Stimulated activated CD4-positive, alpha-beta T cell treated with anti-CD3 and anti-CD28 coated beads, Interleukin-2, amount 100 ng/mL, for 48 hours (primary cell): ENCODE data around the gene TAAR9.
"Not testable (repeated sequence)": the region's sequence is repeated elsewhere in the genome, so short reads cannot be mapped to it uniquely, and the experiment has no call there.

ENCODE experiments used
- DNase-seq, 2 donors: peaks; one replicate each; pipeline ENCODE4 v3.0.0-alpha.2; 2020

The TAAR9 gene

DNA sequence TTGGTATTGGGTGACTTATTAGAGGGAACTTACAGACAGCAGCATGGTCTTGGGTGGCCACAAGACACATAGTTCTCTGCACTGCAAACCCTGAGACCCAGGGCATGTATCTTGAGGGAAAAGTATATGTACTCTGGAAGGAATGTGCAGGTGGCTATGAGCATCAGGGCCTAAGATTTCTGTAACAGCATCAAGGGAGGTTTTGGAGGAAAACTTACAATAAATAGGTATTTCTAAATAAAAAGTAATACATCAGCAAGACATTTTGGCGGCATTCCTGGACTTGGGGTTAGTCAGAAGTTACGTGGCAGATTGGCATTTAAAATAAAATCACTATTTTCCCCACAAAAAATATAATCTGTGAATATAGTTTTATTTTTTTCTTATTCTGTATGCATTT is 17.1 kb upstream of the TAAR9 start:
- no peak for DNase-seq

DNA sequence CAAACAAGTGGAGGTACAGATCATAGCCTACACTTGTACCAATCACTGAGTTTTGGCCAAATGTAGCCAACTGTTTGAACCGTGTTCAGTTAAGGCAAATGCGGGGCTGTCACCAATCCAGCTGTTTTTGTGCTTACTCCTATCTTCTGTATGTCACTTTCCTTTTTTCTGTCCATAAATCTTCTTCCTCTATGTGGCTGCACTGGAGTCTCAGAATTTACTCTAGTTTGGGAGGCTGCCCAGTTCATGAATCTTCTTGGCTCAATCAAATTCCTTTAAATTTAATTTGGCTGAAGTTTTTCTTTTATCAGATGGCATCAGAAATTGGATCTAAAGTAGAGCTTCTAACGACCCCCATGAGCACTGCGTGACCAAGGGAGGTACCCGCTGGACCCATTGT is 13.4 kb upstream of the TAAR9 start:
- DNase-seq: no peak

DNA sequence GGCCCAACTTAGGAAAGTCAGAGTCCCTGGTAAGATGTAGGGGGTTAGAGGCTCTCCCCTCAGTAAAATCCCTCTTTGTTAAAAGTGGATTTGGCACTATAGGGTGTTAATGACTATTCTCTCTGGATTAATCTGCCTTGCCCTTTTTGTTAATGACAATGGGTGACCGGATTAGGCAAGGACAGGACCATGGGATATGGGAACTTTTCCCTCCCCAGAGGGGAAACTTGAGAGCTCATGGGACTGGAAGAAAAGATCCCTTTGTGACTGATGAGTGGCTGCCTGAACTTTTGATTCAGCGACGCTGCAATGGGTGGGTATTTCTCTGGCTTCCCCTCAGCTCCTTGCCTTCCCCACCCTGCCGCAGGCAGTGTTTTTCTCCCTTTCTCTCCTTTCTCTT is 12.2 kb upstream of the TAAR9 start:
- no peak for DNase-seq

DNA sequence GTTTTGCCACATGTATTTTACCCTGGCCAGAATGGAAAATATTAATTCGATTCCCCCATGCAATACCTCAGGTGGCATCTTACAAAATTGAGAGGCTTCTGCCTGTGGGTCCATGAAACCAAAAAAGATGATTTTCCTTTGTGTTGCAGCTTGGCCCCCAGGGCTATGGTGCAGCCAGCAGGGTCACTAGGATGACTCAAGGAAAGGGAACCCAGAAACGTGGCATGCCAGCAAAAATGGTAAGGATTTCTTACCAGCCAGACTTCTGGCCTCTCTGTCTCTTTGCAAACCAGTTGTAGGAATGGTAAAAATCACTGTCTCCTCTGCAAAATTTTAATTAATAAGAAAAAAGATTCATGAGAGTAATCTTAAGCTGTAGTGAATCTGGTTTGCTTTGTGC is 11.6 kb upstream of the TAAR9 start:
- DNase-seq: no peak

DNA sequence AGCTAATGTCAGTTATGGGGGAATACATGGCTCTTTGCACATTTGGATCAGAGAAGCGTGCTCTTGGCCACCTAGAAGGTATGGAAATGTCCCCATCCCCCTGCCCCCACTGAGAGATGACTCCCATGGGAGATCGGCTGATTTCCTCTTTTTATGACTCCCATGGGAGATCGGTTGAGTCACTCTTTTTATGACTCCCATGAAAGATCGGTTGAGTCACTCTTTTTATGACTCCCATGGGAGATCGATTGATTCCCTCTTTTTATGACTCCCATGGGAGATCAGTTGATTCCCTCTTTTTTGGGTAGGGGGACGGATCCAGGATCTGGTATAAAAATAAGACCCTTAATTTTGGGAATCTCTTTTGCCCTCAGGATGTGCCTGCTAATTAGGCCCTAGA is 10.3 kb upstream of the TAAR9 start:
- no peak for DNase-seq

DNA sequence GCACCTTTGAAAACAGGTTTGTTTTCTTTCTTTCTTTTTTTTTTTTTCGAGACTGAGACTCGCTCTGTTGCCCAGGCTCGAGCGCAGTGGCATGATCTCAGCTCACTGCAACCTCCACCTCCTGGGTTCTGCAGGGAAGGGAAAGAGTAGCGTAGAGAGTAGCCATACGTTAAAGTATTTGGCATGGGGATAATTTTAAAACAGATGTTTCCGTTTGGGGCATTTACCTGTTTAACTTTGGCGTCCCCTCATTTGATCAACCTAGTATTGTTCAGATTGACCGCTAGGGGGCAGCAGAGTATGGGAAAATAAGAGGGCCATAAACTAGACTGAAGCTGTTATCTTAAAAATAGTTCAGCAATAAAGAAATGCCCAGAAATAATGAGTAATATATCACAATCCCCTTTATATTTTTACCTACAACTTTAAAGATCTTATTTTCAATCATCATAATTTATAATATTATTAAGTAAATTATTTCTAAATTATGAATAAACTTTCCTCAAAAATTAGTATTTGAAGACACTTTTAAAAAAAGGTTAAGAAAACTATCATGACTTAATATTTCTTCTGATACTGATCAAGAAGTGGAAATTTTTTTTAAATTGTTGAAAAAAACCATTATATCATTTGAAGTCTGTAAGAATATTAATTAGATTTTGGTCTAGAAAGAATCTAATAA is 7.6 kb upstream of the TAAR9 start:
- DNase-seq: peak; percentile 73 to 74

DNA sequence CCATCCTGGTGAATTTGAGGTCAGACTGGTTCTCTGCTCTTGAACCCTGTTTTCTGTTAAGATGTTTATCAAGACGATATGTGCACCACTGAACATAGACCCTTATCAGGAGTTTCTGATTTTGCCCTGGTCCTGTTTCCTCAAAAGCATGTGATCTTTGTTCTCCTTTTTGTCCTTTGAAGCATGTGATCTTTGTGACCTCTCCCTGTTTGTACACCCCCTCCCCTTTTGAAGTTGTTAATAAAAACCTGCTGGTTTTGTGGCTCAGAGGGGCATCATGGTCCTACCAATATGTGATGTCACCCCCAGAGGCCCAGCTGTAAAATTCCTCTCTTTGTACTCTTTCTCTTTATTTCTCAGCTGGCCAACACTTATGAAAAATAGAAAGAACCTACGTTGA is 3.5 kb upstream of the TAAR9 start:
- not testable (repeated sequence) for DNase-seq

DNA sequence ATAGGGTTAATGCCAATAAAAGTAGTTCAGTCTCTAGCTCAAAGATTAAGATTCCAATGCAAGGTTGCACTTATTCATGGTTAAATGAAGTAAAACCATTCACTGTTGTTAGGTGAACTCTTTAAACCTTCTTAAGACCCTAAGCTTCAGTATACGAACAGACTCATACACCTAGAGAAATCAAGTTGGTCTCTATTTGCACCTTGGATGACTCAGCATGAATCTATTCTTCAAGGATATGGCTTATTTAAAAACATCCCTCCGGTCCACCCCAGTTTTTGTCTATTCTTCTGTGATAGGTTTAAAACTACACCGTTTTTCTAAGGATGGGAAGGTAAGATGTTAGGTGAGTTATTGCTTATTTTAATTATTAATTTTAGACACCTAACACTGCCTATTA is 932 bp upstream of the TAAR9 start:
- no peak for DNase-seq

DNA sequence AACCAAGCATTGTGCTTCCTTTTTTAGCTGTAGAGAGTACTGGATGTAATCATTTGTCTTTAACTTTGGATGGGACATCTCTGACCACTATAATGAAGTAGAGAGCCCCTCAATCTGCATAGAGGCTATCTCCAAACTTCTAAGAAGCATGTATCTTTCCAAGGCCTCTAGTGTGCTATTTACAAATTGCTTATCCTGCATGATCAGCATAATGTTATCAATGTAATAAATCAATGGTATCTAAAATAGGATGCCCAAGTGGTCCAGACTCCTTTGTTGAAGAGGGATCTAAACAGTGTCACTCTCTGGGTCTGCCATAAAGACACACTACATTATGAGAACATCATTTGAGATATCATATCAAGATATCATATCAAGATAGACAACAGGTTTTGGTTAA is 6.7 kb downstream of the TAAR9 start:
- DNase-seq: no peak

DNA sequence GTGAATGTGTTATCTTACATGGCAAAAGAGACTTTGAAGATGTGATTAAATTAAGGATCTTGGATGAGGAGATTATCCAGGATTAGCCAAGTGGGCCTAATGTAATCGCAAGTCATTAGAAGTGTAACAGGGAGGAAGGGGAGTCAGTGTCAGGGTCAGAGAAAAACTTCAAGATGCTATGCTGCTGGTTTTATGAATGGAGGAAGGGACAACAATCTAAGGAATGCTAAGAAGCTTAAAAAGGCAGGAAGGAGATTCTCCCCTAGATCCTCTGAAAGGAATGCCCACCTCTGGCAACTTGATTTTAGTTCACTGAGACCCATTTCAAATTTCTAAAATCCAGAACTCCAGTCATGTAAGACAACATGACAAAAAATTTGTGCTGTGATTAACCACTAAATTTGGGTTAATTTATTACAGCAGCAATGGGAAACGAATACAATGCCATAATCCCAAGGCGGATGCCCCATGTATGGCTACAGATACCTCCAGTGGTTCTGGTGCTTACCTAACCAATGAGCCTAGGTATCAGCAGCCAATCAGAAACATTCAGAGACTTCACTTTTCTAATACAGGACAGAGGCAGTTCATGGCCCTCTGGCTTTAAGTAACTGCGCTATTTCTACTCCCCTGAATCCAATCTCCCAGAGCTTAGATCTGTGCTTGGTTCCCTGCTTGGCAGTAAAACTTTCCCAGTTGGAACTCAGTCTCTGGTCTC is 10.8 kb downstream of the TAAR9 start:
- DNase-seq: no peak

DNA sequence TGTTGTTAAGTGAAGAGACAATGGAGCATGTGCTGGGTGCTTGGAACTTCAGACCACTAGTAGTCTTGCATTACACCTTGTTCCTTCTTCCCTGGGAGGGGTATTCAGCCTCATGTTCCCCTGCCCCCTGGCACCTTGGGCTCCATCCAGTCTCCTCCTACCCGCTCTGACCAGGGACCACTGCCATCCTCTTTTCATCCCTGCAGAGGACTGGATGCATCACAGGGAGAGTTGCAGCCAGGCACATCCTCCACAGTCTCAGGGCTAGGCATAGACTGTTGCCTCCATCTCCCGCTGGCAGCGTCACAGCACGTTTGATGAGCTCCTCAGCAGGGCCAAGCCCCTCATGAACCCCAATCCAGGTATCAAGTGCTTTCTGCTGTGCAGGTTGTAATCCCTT is 13.1 kb downstream of the TAAR9 start:
- no peak for DNase-seq

DNA sequence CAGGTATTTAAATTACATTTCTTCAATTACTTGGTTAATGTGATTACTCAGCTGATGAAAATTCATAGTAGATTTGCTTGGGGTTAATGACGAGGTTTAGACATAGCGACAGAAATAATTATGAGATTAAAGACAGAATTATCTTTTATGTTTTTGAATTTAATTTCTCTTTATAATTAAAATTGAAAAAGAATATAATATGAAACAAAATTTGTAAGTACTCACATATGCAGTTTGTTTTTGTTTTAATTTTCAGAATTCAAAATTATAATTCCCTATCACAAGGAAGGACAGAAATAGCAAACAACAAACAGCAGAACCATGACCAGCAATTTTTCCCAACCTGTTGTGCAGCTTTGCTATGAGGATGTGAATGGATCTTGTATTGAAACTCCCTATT is 14.3 kb downstream of the TAAR9 start, which contains the start of gene TAAR8:
Gene TAAR8, plus strand, starts transcription at position 301 of the 400 bp plus-strand sequence. Its CDS starts 21 bp downstream, at position 322.
- no peak for DNase-seq

DNA sequence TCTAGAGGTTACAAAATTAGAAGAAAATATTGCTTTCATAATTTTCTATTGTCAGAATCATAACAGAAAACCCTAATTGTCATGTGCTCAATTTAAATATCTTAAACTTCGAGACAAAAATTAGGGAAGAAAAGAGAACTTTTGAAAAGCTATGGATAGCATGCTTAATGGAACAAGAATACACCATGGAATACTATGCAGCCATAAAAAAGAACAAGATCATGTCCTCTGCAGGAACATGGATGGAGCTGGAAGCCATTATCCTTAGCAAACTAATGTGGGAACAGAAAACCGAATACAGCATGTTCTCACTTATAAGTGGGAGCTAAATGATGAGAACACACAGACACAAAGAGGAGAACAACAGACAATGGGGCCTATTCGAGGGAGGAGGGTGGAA is 22.0 kb downstream of the TAAR9 start:
- not testable (repeated sequence) for DNase-seq

DNA sequence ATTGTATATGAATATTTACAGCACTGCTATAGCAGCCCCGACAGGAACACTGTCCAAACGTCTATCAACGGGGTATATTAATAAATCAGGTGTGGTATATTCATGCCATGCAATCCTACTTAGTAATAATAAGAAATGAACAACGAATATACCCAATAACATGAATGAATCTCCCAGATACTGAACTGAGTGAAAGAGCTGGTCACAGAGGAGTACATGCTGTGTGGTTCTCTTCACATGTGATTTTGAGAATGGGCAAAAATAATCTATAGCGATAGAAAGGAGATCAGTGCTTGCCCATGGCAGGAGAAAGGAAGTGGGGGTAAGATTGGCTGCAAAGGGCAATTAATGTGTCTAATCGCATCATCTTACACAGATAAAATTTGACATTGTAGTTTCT is 28.3 kb downstream of the TAAR9 start:
- DNase-seq: no peak

DNA sequence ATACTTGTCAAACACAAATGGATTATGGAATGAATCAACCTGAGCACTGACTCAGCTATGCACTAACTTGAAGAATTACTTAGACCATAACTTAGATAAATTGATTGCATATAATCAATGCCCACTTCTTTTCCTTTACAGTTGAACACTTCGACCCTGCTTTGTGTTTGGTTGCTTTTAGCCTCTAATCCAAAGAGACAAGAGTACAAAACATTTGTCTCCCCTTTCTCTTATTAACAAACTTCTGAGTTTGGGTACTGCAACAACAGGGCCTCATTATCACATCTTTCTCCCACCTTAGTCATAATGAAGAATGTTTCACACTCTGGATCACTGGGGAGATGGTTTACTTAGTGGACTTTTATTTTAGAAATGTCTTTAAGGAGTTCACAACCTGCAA is 29.5 kb downstream of the TAAR9 start:
- DNase-seq: no peak

DNA sequence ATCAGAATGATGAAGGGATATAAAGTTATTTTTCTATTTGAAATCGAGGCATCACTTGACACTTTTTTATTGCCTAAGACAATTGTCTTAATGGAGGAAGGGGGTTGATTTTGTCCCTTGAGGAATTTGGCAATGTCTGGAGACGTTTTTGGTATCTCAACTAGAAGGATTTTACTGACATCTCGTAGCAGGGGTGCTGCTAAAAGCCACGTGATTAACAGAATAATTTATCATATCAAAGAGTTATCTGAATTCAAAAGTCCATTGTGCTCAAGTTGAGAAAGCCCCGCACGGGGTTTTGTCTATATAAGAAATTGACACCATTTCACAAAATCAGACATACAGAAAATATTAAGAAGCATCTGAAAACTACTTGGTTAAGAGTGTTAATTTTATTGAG is 30.5 kb downstream of the TAAR9 start:
- DNase-seq: no peak

DNA sequence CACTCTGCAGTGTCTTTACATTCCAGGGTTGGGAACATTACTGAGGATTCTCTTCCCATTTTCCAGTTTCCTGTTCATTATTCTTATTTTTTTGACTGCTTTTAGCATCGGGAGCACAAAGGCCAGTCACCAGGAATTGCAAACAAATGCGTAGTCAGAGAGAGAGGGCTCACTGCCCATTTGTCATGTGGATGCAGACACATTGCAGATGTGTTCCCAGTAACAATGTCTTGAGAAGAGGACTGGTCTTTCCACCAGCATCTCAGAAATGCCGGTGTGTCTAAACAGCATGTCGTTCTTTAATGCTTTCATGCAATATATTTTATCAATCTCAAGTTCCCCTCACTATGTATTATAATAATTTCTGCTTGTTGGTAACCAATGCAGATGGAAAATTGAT is 31.1 kb downstream of the TAAR9 start:
- no peak for DNase-seq

DNA sequence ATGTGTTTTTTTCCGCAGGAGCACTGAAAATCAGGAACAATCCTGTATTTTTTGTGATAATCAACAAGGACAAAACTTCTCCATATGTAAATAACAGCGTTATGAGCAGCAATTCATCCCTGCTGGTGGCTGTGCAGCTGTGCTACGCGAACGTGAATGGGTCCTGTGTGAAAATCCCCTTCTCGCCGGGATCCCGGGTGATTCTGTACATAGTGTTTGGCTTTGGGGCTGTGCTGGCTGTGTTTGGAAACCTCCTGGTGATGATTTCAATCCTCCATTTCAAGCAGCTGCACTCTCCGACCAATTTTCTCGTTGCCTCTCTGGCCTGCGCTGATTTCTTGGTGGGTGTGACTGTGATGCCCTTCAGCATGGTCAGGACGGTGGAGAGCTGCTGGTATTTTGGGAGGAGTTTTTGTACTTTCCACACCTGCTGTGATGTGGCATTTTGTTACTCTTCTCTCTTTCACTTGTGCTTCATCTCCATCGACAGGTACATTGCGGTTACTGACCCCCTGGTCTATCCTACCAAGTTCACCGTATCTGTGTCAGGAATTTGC is 32.2 kb downstream of the TAAR9 start, which contains the start of gene TAAR6:
Gene TAAR6, plus strand, starts transcription at position 102 of the 557 bp plus-strand sequence. Its CDS starts 0 bp downstream, at position 102.
- DNase-seq: no peak

DNA sequence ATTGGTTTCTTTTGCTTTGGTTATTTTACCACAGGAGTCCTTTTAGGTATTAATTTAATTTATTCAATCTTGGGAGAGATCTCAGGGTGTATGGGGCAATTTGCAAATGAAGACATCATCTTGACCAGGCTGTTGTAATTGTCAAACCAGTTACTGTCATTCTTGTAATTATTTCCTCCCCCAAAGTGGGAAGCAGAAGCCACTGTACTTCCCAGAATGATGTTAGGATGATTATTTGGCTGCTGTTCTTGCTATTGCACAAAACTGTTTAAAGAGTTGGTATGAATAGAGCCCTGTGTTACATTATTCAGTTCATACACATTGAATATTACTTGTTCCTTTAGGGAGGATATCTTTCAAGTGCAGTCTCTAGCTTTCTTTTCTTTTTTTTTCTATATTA is 33.7 kb downstream of the TAAR9 start:
- no peak for DNase-seq

DNA sequence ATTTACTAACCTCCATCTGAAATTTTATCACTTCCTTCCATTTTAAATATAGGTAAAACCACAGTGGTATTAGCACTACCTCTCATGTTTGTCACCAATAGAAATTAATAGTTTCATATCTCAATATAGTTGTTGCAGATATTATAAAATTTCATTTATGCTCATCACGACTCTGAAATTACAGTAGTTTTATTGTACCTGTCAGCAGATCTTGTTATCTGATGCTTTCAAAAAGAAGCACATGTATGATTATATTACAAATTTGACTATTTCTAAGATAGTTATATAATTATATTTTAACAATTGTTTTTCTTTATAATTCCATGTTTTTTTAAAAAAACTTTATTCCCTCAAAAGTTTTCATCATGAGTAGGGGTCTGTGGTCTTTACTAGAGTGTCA is 46.6 kb downstream of the TAAR9 start:
- DNase-seq: no peak

DNA sequence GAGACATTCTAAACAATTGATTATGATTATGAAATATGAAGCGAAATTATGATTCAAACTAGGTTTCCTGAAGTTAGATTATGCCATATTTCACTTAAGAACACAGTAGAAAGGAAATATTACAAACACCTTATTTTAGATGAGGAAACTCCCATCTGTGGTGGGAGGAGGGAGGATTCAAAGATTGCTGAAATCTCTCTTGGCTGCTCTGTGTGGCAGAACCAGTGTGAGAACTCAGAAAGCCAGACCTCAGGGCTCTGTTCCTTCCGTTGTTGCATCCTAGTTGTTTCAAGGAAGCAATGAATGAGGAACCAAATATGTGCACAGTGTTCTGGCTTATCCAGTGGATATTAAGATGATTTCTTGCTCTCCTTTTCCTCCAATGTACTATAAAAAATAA is 49.3 kb downstream of the TAAR9 start:
- DNase-seq: no peak
